BLaER1 treated with 17β-estradiol and CSF1 and Interleukin-3, amounts not matched to agents 10 nM and 100 nM (cell line): Measurements from ENCODE around the gene SEZ6L.

Experiments
- H3K27ac ChIP-seq, 11 experiments: shearing (Covaris generic); formaldehyde crosslinking; 2 replicates each; pipeline ENCODE4 v1.8.1; 2022
- H3K27me3 ChIP-seq, 11 experiments: shearing (Covaris generic); formaldehyde crosslinking; 2 replicates each; pipeline ENCODE4 v1.8.1; 2022
- H3K36me3 ChIP-seq, 11 experiments: shearing (Covaris generic); formaldehyde crosslinking; 2 replicates each; pipeline ENCODE4 v1.8.1; 2022
- H3K4me1 ChIP-seq, 10 experiments: shearing (Covaris generic); formaldehyde crosslinking; 2 replicates each; pipeline ENCODE4 v1.8.1; 2022
- H3K4me2 ChIP-seq, 11 experiments: shearing (Covaris generic); formaldehyde crosslinking; 2 replicates each; pipeline ENCODE4 v1.8.1; 2022
- H3K4me3 ChIP-seq, 10 experiments: shearing (Covaris generic); formaldehyde crosslinking; 2 replicates each; pipeline ENCODE4 v1.8.1; 2022
- H3K9ac ChIP-seq, 11 experiments: shearing (Covaris generic); formaldehyde crosslinking; 2 replicates each; pipeline ENCODE4 v1.8.1; 2022
- H3K9me3 ChIP-seq, 11 experiments: shearing (Covaris generic); formaldehyde crosslinking; replicated peaks in 1 of 11; 2 replicates each; pipeline ENCODE4 v1.8.1; 2022
- H4K20me1 ChIP-seq, 11 experiments: shearing (Covaris generic); formaldehyde crosslinking; 2 replicates each; pipeline ENCODE4 v1.8.1; 2022
- Cebpa-rat ChIP-seq, 11 experiments: shearing (Covaris generic); IDR thresholded peaks; 2 replicates each; pipeline ENCODE4 v1.8.1; 2022

The SEZ6L gene

DNA sequence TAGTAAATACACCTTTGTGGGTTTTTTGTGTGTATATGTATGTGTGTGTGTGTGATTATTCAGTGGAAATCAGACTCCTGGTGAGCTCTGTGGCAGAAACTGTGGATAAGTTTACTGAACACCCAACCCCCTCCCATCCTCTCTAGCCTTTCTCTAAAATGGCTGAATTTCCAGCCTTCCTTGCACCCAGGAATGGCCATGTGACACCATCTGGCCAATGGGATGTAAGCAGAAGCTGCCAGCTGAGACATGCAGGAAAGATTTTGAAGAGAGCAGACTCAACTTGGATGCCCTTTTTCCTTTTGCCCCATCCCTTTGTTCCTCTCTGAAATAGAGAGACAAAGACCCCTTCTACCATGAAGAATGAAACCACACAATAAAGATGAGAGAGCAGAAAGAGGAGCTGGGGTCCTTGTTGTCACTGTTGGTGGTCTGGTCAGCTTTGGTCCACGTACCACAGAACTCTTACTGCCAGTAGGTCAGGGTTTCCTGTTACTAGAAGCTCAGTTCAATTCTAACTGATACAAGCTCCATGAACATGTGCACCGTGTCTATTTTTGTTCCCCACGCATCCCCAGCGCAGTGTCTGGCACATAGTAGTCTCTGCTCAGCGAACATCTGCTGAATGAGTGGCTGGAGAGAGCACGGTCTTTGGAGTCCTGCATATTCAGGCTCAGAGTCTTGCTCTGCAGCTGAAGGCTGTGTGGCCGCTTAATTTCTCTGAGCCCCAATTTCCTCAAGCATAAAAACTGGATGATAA lies 57.5 kb downstream of the SEZ6L start:
- TF ChIP-seq Cebpa-rat (IDR thresholded peaks at IDR 0.05): no peak
- peaks cover 0 to 9% (median 0%) of the 10 kb centered on the region in 11 experiments; a peak in 3 of 22 replicates for H3K9me3 ChIP-seq
- no peaks in the 10 kb centered on the region for H3K27me3 ChIP-seq
- H3K4me3 ChIP-seq: no peak overlapping the region
- peak overlapping the region in 2 of 11 experiments; percentile 2 to 31; a peak in 2 of 22 replicates for H3K4me2 ChIP-seq
- no peaks in the 10 kb centered on the region for H3K36me3 ChIP-seq
- H4K20me1 ChIP-seq: no peaks in the 10 kb centered on the region; a peak in 1 of 22 replicates
- no peak overlapping the region for H3K27ac ChIP-seq
- no peak overlapping the region for H3K9ac ChIP-seq
- H3K4me1 ChIP-seq: peaks cover 0 to 7% (median 0%) of the 10 kb centered on the region in 10 experiments; a peak in 6 of 20 replicates

- no peak for TF ChIP-seq Cebpa-rat (IDR thresholded peaks at IDR 0.05)
These were observed 60.6 kb downstream of the SEZ6L start for GRCh38 chr22:26229910-26230309.

GRCh38 chr22:26234296-26234695 lies 65.0 kb downstream of the SEZ6L start:
- no peak overlapping the region for H3K4me2 ChIP-seq

More at GRCh38 chr22:26229910-26230309, 60.6 kb downstream of the SEZ6L start:
- peaks cover 0 to 7% (median 0%) of the 10 kb centered on the region in 10 experiments; a peak in 6 of 20 replicates for H3K4me1 ChIP-seq
- H3K27me3 ChIP-seq: no peaks in the 10 kb centered on the region
- no peaks in the 10 kb centered on the region; a peak in 1 of 22 replicates for H4K20me1 ChIP-seq
- H3K4me2 ChIP-seq: no peak overlapping the region
- H3K36me3 ChIP-seq: no peaks in the 10 kb centered on the region
- H3K9ac ChIP-seq: no peak overlapping the region
- peaks cover 0 to 5% (median 0%) of the 10 kb centered on the region in 11 experiments; a peak in 2 of 22 replicates for H3K9me3 ChIP-seq
- H3K4me3 ChIP-seq: no peak overlapping the region
- H3K27ac ChIP-seq: no peak overlapping the region

GRCh38 chr22:26235792-26236487 lies 66.7 kb downstream of the SEZ6L start:
- H3K9ac ChIP-seq: no peak overlapping the region
- H3K27ac ChIP-seq: no peak overlapping the region
- H3K36me3 ChIP-seq: no peaks in the 10 kb centered on the region
- peaks cover 0 to 3% (median 0%) of the 10 kb centered on the region in 11 experiments; a peak in 1 of 22 replicates for H3K9me3 ChIP-seq
- no peaks in the 10 kb centered on the region; a peak in 1 of 22 replicates for H4K20me1 ChIP-seq
- H3K27me3 ChIP-seq: no peaks in the 10 kb centered on the region
- H3K4me2 ChIP-seq: no peak overlapping the region
- H3K4me3 ChIP-seq: no peak overlapping the region
- TF ChIP-seq Cebpa-rat (IDR thresholded peaks at IDR 0.05): no peak
- H3K4me1 ChIP-seq: peaks cover 0 to 14% (median 0%) of the 10 kb centered on the region in 10 experiments; a peak in 1 of 20 replicates

More at GRCh38 chr22:26234296-26234695, 65.0 kb downstream of the SEZ6L start:
- Histone ChIP-seq H3K27ac (no peak overlapping the region), H3K4me1 (peaks cover 0 to 11% (median 0%) of the 10 kb centered on the region in 10 experiments; a peak in 1 of 20 replicates), H3K9me3 (peaks cover 0 to 5% (median 0%) of the 10 kb centered on the region in 11 experiments; a peak in 1 of 22 replicates), H3K9ac (no peak overlapping the region), H3K27me3 (no peaks in the 10 kb centered on the region), H4K20me1 (no peaks in the 10 kb centered on the region; a peak in 1 of 22 replicates), H3K4me3 (no peak overlapping the region), H3K36me3 (no peaks in the 10 kb centered on the region)
- TF ChIP-seq Cebpa-rat (IDR thresholded peaks at IDR 0.05): no peak

GRCh38 chr22:26236991-26237390 lies 67.7 kb downstream of the SEZ6L start:
- TF ChIP-seq Cebpa-rat (IDR thresholded peaks at IDR 0.05): no peak
- no peaks in the 10 kb centered on the region for H3K9me3 ChIP-seq
- no peak overlapping the region for H3K9ac ChIP-seq
- no peaks in the 10 kb centered on the region for H3K36me3 ChIP-seq
- no peak overlapping the region for H3K4me2 ChIP-seq
- H3K27ac ChIP-seq: no peak overlapping the region
- no peaks in the 10 kb centered on the region for H3K27me3 ChIP-seq
- H4K20me1 ChIP-seq: no peaks in the 10 kb centered on the region
- H3K4me1 ChIP-seq: peaks cover 0 to 14% (median 0%) of the 10 kb centered on the region in 10 experiments; a peak in 1 of 20 replicates
- H3K4me3 ChIP-seq: no peak overlapping the region

DNA sequence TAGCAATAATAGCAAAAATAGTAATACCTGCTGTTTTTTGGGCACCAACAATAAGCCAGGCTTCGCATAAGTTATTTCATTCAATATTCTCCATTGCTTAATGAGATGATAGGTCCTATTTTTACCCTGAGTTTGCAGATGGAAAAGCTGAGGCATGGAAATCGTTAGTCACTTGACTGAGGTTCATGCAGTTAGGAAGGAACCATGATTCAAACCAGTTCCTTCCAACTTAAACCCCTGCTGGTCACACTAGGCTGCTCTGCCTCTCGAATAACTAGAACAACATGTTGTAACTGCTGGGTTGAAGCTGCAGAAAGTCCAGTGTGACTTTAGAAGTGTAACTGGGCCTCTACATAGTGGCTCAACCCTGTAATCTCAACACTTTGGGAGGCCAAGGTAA lies 69.3 kb downstream of the SEZ6L start:
- Histone ChIP-seq H3K9me3 (no peaks in the 10 kb centered on the region), H3K4me2 (peak overlapping the region in 2 of 11 experiments; percentile 7 to 12; a peak in 2 of 22 replicates)

DNA sequence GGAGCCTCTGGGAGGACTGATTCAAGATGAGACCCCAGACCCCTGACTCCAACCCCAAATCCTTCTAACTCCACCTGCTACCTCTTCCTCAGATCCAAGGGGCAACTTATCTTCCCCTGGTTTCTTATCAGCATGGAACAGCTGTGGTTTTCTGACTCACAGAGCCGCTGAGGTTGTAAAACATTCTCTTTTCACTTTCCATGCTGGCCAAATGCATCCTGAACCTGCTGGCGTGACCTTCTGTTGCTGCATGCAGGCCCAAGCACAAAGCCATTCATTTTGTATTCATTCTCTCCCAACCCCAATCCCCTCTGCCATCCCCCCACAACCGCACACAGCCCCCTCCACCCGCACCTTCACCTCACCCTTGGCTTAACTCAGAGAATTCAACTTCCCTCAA lies 70.3 kb downstream of the SEZ6L start:
- Histone ChIP-seq H3K36me3 (no peaks in the 10 kb centered on the region), H3K9ac (no peak overlapping the region), H3K27me3 (no peaks in the 10 kb centered on the region), H3K9me3 (no peaks in the 10 kb centered on the region), H4K20me1 (no peaks in the 10 kb centered on the region), H3K4me2 (no peak overlapping the region), H3K27ac (no peak overlapping the region), H3K4me3 (no peak overlapping the region), H3K4me1 (peaks cover 0 to 14% (median 0%) of the 10 kb centered on the region in 10 experiments; a peak in 1 of 20 replicates)
- TF ChIP-seq Cebpa-rat (IDR thresholded peaks at IDR 0.05): no peak

More for the DNA sequence above, 69.3 kb downstream of the SEZ6L start:
- H3K4me3 ChIP-seq: no peak overlapping the region
- peaks cover 0 to 14% (median 0%) of the 10 kb centered on the region in 10 experiments; a peak in 1 of 20 replicates for H3K4me1 ChIP-seq
- no peaks in the 10 kb centered on the region for H3K27me3 ChIP-seq
- no peak for TF ChIP-seq Cebpa-rat (IDR thresholded peaks at IDR 0.05)
- no peaks in the 10 kb centered on the region for H3K36me3 ChIP-seq
- no peak overlapping the region for H3K27ac ChIP-seq
- H3K9ac ChIP-seq: no peak overlapping the region
- no peaks in the 10 kb centered on the region for H4K20me1 ChIP-seq

- H3K9ac ChIP-seq: no peak overlapping the region
- no peaks in the 10 kb centered on the region for H4K20me1 ChIP-seq
- no peaks in the 10 kb centered on the region for H3K9me3 ChIP-seq
- no peak overlapping the region for H3K4me2 ChIP-seq
- H3K27ac ChIP-seq: no peak overlapping the region
- no peaks in the 10 kb centered on the region for H3K27me3 ChIP-seq
- no peaks in the 10 kb centered on the region for H3K36me3 ChIP-seq
- H3K4me1 ChIP-seq: peaks cover 0 to 14% (median 0%) of the 10 kb centered on the region in 10 experiments; a peak in 1 of 20 replicates
- TF ChIP-seq Cebpa-rat (IDR thresholded peaks at IDR 0.05): no peak
- no peak overlapping the region for H3K4me3 ChIP-seq
These were observed 72.1 kb downstream of the SEZ6L start for GRCh38 chr22:26241361-26241760.

DNA sequence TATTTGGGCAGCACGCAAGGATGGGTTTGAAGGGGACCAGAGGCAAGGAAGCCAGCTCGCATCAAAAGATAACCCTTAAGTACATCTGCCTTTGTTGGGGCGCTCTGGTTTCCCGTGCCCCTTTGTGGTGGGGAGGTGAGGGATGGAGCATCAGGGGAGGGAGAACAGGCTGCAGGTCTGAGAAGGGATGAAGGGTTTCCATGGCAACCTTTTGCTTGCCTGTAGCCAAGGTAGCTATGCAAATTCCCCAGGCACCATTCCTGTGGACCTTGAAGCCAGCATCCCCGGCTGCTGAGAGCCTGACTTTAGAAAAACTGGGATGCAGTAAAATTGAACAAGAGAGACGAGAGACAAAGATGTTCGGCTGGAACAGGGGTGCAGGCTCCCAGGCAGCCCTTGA lies 75.7 kb downstream of the SEZ6L start:
- Histone ChIP-seq H3K4me2 (no peak overlapping the region), H3K4me3 (no peak overlapping the region), H3K9ac (no peak overlapping the region), H3K9me3 (peaks cover 0 to under 1% (median 0%) of the 10 kb centered on the region in 11 experiments; a peak in 1 of 22 replicates), H3K27me3 (no peaks in the 10 kb centered on the region), H3K4me1 (no peaks in the 10 kb centered on the region), H3K36me3 (no peaks in the 10 kb centered on the region), H4K20me1 (no peaks in the 10 kb centered on the region), H3K27ac (no peak overlapping the region)
- TF ChIP-seq Cebpa-rat (IDR thresholded peaks at IDR 0.05): no peak
